ENCODE data around the gene DPH1. TPM values are rescaled to one million over a fixed set of nuclear protein-coding genes. Genes with fewer than 3 reads are reported as not detected.
"Not testable (repeated sequence)": the region's sequence is repeated elsewhere in the genome, so short reads cannot be mapped to it uniquely, and the experiment has no call there.

DPH1 gene
- 18.4 and 25.7 TPM in 2 replicates for total RNA-seq

- peak; percentile 92 for DNase-seq
Measured at GRCh38 chr17:2029911-2030778, at the start of gene DPH1. TSS of gene DPH1 (plus strand) at chr17:2030153. CDS start at chr17:2030170, 17 bp downstream.

DNA sequence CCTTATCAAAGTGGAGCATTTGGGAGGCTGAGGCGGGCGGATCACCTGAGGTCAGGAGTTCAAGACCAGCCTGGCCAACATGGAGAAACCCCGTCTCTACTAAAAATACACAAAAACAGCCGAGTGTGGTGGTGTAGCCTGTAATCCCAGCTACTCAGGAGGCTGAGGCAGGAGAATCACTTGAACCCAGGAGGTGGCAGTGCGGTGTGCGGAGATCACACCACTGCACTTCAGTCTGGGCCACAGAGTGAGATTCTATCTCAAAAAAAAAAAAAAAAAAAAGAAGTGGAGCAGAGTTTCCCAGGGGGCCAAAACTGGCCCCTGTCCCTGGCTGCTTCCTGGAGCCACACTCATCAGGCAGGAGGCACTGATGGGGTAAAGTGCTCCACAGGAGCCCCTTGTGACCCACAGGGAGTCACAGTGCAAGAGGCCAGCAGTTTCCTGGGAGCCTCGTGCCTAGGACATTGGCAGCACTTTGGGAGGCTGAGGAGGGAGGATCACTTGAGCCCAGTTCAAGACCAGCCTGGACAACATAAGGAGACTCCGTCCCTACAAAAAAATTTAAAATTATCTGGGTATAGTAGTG is 49.2 kb upstream of the DPH1 start:
- no peak for DNase-seq

DNA sequence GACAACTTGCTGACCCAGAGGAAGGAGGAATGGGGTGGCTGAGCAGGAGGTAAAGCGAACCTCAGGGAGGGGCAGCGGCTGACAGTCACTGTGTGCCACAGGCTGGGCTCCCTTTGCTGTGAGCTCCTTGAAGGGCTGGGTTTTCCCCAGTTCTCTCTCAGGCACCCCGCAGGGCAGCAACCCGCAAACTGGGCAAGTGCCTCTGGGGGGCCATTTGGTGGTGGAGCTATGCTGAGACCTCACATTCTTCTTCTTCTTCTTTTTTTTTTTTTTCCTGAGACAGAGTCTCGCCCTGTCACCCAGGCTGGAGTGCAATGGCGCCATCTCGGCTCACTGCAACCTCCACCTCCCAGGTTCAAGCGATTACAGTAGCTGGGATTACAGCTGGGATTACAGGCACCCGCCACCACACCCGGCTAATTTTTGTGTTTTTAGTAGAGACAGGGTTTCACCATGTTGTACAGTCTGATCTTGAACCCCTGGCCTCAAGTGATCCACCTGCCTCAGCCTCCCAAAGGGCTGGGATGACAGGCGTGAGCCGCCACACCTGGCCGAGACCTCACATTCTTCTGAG is 47.1 kb upstream of the DPH1 start:
- DNase-seq: not testable (repeated sequence)

GRCh38 chr17:1985093-1985492 is 44.9 kb upstream of the DPH1 start:
- no peak for DNase-seq

GRCh38 chr17:1985686-1986085 is 44.3 kb upstream of the DPH1 start:
- DNase-seq: no peak

DNA sequence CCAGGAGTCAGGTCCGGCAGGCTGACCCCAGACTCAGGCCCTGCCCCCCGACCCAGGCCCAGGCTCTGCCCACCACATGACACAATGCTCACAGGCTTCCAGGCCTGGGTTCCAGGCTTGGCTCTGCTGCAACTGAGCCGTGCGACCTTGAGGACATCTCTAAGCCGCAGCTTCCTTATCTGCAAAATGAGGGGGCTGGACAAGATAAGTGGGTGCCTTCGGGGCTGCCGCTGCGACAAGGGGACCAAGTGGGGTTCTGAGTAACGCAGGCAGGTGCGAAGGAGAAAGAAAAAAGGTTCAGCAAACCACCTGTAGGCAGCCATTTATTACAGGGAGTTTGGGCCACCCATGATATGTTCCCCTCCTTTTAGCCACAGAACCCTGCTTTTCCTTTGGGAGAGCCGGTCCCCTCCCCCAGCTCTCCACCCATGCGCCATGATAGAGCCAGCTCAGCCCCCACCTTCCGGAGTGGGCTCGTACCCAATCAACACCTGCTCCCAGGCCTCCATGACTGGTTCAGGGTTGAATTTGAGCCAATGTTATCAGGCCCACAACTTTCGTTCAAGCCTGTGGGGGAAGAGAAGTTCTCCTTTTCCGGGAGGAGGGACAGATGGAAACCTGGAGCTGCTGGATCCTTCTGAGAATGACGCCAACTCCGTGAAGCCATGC is 43.0 kb upstream of the DPH1 start:
- no peak for DNase-seq

DNA sequence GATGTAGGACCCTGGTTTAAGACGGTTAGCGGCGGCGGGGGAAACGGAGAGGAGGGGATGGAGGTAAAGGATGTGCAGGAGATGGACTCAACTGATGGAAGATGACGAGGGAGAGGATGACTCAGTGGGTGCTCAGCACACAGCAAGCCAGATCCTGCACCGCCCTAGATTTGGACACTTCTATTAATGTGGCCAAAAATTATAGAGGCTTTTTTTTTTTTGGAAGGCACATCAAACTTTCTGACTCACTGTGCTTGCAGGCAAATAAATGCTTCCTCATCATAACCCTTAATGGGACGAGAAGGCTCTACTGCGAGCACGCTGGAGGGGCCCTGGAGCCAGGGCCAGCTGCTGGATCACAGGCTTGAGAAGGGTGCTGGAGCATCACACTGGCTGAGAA is 40.8 kb upstream of the DPH1 start:
- no peak for DNase-seq

DNA sequence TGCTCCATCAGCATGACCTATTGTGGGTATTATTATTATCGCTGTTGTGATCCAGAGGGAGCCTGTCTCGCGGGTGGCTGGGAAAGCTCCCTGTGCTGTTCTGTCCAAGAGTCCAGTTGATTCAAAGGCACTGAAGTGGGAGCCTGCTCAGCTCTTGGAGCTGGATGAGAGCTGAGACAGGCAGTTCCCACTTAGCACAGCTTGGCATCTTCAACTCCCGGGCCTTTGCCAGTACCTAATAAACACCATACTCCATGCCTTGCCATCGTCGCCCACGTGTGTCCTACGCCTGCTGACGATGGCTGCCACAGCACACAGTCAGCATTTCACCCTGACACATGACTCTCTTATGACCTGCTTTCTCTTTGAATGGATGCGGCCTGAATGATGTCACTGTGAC is 37.4 kb upstream of the DPH1 start:
- DNase-seq: no peak

GRCh38 chr17:1994707-1995106 is 35.2 kb upstream of the DPH1 start:
- DNase-seq: no peak

DNA sequence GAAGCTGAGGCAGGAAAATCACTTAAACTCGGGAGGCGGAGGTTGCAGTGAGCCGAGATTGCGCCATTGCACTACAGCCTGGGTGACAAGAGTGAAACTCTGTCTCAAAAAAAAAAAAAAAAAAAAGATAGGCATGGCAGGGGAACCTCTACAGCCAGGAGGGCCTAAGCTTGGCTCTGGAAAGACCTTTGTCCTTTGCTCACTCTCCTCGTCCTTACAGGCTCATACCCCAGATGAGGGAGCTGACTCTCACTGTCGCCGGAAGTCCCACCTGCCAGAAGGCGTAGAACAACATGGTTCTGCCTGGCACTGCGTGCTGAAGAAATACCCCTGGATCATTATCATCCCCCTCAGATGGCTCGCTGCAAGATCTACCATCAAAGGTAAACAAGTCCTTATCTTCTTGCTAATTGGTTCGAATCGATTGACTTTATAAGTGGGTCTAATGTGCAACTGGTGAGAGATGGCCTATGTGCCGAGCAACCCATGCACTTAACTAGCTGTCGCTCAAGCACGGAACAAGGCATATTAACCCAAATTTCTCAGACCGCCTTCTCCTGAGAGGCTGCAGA is 34.5 kb upstream of the DPH1 start:
- no peak for DNase-seq

- no peak for DNase-seq
Measured at GRCh38 chr17:1995907-1996799, 33.8 kb upstream of the DPH1 start.

GRCh38 chr17:1996800-1997288 is 33.1 kb upstream of the DPH1 start:
- DNase-seq: no peak

DNA sequence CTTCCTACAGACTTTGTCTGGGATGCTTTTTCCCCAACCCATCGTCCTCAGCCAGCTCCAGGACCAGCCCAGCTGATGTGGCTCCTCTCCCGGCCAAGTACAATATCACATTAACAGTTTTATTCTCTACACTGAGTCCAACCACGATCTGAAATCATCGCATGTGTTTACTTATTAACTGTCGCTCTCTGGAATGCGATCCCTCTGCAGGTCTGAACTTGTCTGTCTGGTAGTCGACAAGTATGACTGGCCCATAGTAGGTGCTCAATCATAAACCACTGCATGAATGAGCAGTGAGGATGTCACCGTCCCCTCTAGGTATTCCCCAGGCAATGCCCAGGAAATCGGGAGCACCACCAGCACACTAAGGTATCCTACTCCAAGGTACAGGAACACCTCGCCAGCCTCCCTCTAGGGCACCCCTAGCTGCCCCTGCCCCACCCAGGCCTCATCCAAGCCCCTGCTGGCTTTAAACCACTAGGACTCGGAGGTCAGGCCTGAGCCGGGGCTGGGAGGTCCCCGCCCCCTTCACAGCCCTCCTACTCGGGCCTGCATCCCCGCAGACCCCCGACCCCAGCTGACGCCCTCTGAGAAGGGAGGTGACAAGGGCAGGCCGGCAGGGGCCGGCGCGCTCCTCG is 32.5 kb upstream of the DPH1 start:
- no peak for DNase-seq

DNA sequence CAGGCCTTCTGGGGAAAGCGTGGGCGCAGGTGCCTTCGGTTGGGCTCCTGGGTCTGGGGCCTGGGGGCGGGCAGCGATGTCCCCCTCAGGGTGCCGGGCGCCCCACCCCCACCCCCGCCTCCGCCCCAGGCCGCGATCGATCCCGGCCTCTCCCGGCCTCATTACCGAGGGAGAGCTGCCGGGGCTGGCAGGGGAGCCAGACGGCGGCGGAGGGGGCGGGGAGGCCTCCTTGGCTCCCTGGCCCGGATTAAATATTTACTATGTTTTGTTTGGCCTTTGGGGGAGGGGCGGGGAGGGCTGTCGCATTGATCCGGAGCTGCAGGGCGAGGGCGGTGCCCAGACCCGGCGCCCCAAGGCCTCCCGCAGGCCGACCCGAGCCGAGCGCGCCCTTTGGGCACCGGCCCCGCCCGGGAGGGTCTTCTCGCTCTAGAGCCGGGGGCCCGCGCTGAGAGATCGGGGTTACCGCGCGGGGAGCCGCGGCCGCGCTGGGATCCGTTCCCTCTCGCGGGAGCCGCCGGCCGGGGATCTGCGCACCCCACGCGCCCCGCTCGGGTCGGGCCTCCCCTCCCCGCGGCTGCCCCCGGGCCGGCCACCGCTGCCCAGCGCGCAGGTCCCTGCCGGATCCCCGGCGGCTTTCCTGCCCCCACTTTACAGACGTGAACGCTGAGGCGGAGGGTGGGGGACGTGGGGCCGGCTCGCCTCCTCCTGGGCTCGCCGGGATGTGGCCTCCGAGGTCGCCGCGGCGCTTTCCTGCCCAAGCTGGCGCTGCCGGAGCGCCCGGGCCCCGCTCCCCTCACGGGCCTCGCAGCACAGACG is 31.8 kb upstream of the DPH1 start:
- DNase-seq: peak; percentile 23

- DNase-seq: peak; percentile 43
Measured at GRCh38 chr17:1999557-2000251, 30.2 kb upstream of the DPH1 start.

- no peak for DNase-seq
Measured at GRCh38 chr17:2002767-2003329, 27.1 kb upstream of the DPH1 start.

GRCh38 chr17:2003525-2003924 is 26.4 kb upstream of the DPH1 start:
- no peak for DNase-seq

DNA sequence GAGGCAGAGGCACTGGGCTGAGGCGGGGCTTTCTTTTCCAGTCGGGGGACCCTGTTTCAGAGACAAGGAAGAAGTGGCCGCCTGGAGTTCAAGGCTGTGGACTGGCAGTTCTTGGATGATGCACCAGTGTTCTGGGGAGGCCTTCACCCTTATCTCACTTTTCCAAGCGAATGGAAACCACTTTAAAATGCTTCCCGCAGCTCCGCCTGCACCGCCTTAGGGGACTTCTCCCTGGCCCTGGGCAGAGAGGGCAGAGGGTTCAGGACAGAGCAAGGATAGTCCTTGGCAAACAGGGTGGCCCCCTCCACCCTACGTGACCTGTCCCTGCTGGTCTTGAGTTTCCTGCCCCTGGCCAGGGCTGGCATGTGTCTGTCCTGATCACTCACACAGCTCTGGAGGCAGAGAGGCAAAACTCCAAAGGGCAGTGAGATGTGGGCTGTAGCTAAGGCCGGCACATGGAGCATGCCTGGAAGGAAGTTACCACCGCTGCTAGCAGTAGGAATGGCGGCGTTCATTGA is 25.5 kb upstream of the DPH1 start:
- no peak for DNase-seq
